ENCODE measurements around the gene TNN. TPM values are rescaled to one million over a fixed set of nuclear protein-coding genes. Genes with fewer than 3 reads are reported as not detected.

The TNN gene
- total RNA-seq, 1 experiment from 2014 or later, result not detected

GRCh38 chr1:175080030-175080429 lies 12.4 kb downstream of the TNN start:
- Histone ChIP-seq H3F3A (ENCODE audit: low read length, unreplicated experiment) (no peaks in the 10 kb centered on the region), H4K20me1 (ENCODE audit: low read length) (no peaks in the 10 kb centered on the region), H3K79me2 (ENCODE audit: low read length) (no peaks in the 10 kb centered on the region), H2AFZ (ENCODE audit: low read length) (no peak overlapping the region), H3K4me3 (ENCODE audit: low read length) (no peak overlapping the region), H3K9me3 (ENCODE audit: low read length) (no peaks in the 10 kb centered on the region), H3K4me2 (ENCODE audit: low read length) (no peak overlapping the region), H3K27me3 (ENCODE audit: low read length) (peaks cover 11% of the 10 kb centered on the region; the same call in 1 of the 2 replicates), H3K27ac (ENCODE audit: low read length) (no peak overlapping the region), H3K36me3 (ENCODE audit: low read depth, low read length) (no peaks in the 10 kb centered on the region), H3K4me1 (ENCODE audit: insufficient read depth, low read length) (no peaks in the 10 kb centered on the region), H3K9me2 (replicated peaks; ENCODE audit: low read length) (no peaks in the 10 kb centered on the region), H3K9ac (ENCODE audit: low read length) (no peak overlapping the region)
- TF ChIP-seq EZH2phosphoT487 (IDR thresholded peaks at IDR 0.05; ENCODE audit: borderline replicate concordance, low read length) (no peak), CTCF (conservative IDR thresholded peaks at IDR 0.05; ENCODE audit: low read depth, low read length) (no peak)
- ATAC-seq (no peak), DNase-seq (no peak)
- BruUV-seq (replicated peaks), result no TSS peak
- intact Hi-C loops (cut with micrococcal nuclease), result no loop called here
- ChIA-PET CTCF (no interaction called here), POLR2A (ENCODE audit: unreplicated experiment) (no interaction called here)

- peaks cover 26% of the 10 kb centered on the region for H3K27me3 ChIP-seq (ENCODE audit: low read length)
- no peak overlapping the region for H3K9ac ChIP-seq (ENCODE audit: low read length)
- no peak for DNase-seq
- no peak overlapping the region for H3K4me2 ChIP-seq (ENCODE audit: low read length)
- H2AFZ ChIP-seq (ENCODE audit: low read length), result no peak overlapping the region
- no peaks in the 10 kb centered on the region for H3K4me1 ChIP-seq (ENCODE audit: insufficient read depth, low read length)
- H3F3A ChIP-seq (ENCODE audit: low read length, unreplicated experiment), result no peaks in the 10 kb centered on the region
- no peaks in the 10 kb centered on the region for H3K79me2 ChIP-seq (ENCODE audit: low read length)
- H3K27ac ChIP-seq (ENCODE audit: low read length), result no peak overlapping the region
- no peaks in the 10 kb centered on the region for H3K36me3 ChIP-seq (ENCODE audit: low read depth, low read length)
- H3K9me3 ChIP-seq (ENCODE audit: low read length), result no peaks in the 10 kb centered on the region
- no TSS peak for BruUV-seq (replicated peaks)
- intact Hi-C loops (cut with micrococcal nuclease), result no loop called here
- CTCF ChIA-PET, result no interaction called here
- no peak for ATAC-seq
- H4K20me1 ChIP-seq (ENCODE audit: low read length), result no peaks in the 10 kb centered on the region
- POLR2A ChIA-PET (ENCODE audit: unreplicated experiment), result no interaction called here
- H3K9me2 ChIP-seq (replicated peaks; ENCODE audit: low read length), result no peaks in the 10 kb centered on the region
- no peak overlapping the region for H3K4me3 ChIP-seq (ENCODE audit: low read length)
- TF ChIP-seq EZH2phosphoT487 (IDR thresholded peaks at IDR 0.05; ENCODE audit: borderline replicate concordance, low read length), result no peak
- no peak for TF ChIP-seq EZH2 (IDR thresholded peaks at IDR 0.05; ENCODE audit: low read length, unreplicated experiment)
- TF ChIP-seq CTCF (conservative IDR thresholded peaks at IDR 0.05; ENCODE audit: low read depth, low read length), result no peak
These were observed 14.3 kb downstream of the TNN start for GRCh38 chr1:175081983-175082382.

- POLR2A ChIA-PET (ENCODE audit: unreplicated experiment), result no interaction called here
- Histone ChIP-seq H2AFZ (ENCODE audit: low read length) (no peak overlapping the region), H3K9me3 (ENCODE audit: low read length) (no peaks in the 10 kb centered on the region), H3K4me3 (ENCODE audit: low read length) (no peak overlapping the region), H3K36me3 (ENCODE audit: low read depth, low read length) (no peaks in the 10 kb centered on the region), H3F3A (ENCODE audit: low read length, unreplicated experiment) (no peaks in the 10 kb centered on the region), H3K27ac (ENCODE audit: low read length) (no peak overlapping the region), H3K4me2 (ENCODE audit: low read length) (no peak overlapping the region), H4K20me1 (ENCODE audit: low read length) (no peaks in the 10 kb centered on the region), H3K4me1 (ENCODE audit: insufficient read depth, low read length) (no peaks in the 10 kb centered on the region), H3K79me2 (ENCODE audit: low read length) (no peaks in the 10 kb centered on the region), H3K9me2 (replicated peaks; ENCODE audit: low read length) (no peaks in the 10 kb centered on the region), H3K9ac (ENCODE audit: low read length) (no peak overlapping the region), H3K27me3 (ENCODE audit: low read length) (peaks cover 18% of the 10 kb centered on the region)
- CTCF ChIA-PET, result no interaction called here
- BruUV-seq (replicated peaks), result no TSS peak
- intact Hi-C loops (cut with micrococcal nuclease), result no loop called here
- TF ChIP-seq EZH2phosphoT487 (IDR thresholded peaks at IDR 0.05; ENCODE audit: borderline replicate concordance, low read length) (no peak), CTCF (conservative IDR thresholded peaks at IDR 0.05; ENCODE audit: low read depth, low read length) (no peak), EZH2 (IDR thresholded peaks at IDR 0.05; ENCODE audit: low read length, unreplicated experiment) (no peak)
- no peak for ATAC-seq
- no peak for DNase-seq
These were observed 20.9 kb downstream of the TNN start for GRCh38 chr1:175088525-175088951.
